K562 (cell line): ENCODE measurements around the gene CD302. TPM values are rescaled to one million over a fixed set of nuclear protein-coding genes. Genes with fewer than 3 reads are reported as not detected.

ENCODE experiments used
- ATAC-seq: fragments of 200-7000 bp; cut with Tn5 transposase; 3 replicates; pipeline ENCODE4 v1.9.1; 2020; ENCODE audit warnings: moderate library complexity
- BruUV-seq: library from RNA; stranded (reverse); fragments of 400-500 nt; replicated peaks from 2 replicates; lab custom pipeline; 2021; lab: Mats Ljungman, UMichigan
- CTCF ChIA-PET: fragments of 300-600 bp; formaldehyde crosslinking; extraction: SDS; loops from one replicate; lab custom pipeline; 2021; ENCODE audit warnings: low intra/inter-chr PET ratio; lab: Yijun Ruan, JAX
- POLR2A ChIA-PET: fragments of 300-600, 350-650 bp; sonication (Branson Sonifier 250); formaldehyde crosslinking; extraction: SDS; loops from one replicate; lab custom pipeline; 2021; ENCODE audit warnings: antibody characterized with exemption, inconsistent platforms; lab: Yijun Ruan, JAX
- DNase-seq, 4 experiments: peaks; one replicate each; pipeline versions ENCODE4 v3.0.0 to v3.0.0-alpha.2; 2011 to 2018; ENCODE audit warnings: low spot score in 3 of 4, mixed read lengths in 3 of 4; ENCODE audit errors: extremely low read depth in 1 of 4
- FAIRE-seq: peaks from 2 replicates; lab custom pipeline; 2011; peaks lifted over from hg19 to GRCh38; lab: Jason Lieb, UNC
- H2AFZ ChIP-seq: 2 replicates; pipeline ENCODE4 v1.6.0; 2011; ENCODE audit warnings: low read depth, low read length, control low read depth, inconsistent platforms
- H3K27ac ChIP-seq: fragments of 200-600 bp; 3 replicates; pipeline ENCODE4 v1.8.0; 2011; ENCODE audit warnings: low read depth, mild to moderate bottlenecking, control low read depth, inconsistent platforms, low read length, moderate library complexity, mixed read lengths; ENCODE audit errors: extremely low read depth
- H3K27me3 ChIP-seq, 2 experiments: fragments of 300-600 bp in 1 of 2; 2 replicates in 1 of 2; 3 replicates in 1 of 2; pipeline versions ENCODE4 v1.6.0 to v1.8.0; 2011; ENCODE audit warnings: inconsistent platforms in 2 of 2, low read length in 2 of 2, mild to moderate bottlenecking in 1 of 2, mixed read lengths in 1 of 2, moderate library complexity in 1 of 2; ENCODE audit not compliant: control insufficient read depth in 2 of 2, insufficient read depth in 2 of 2
- H3K36me3 ChIP-seq: fragments of 300-600 bp; 3 replicates; pipeline ENCODE4 v1.8.0; 2011; ENCODE audit warnings: mild to moderate bottlenecking, low read length, inconsistent platforms; ENCODE audit not compliant: control insufficient read depth, insufficient read depth
- H3K4me1 ChIP-seq, 2 experiments: fragments of 200-600 bp in 1 of 2; replicated peaks in 1 of 2; 2 replicates in 1 of 2; 3 replicates in 1 of 2; pipeline versions ENCODE4 v1.5.1 to v1.8.0; 2011; ENCODE audit warnings: inconsistent platforms in 2 of 2, low read length in 2 of 2, mild to moderate bottlenecking in 1 of 2, mixed read lengths in 1 of 2, moderate library complexity in 1 of 2; ENCODE audit not compliant: control insufficient read depth in 2 of 2, insufficient read depth in 2 of 2
- H3K4me2 ChIP-seq: 2 replicates; pipeline ENCODE4 v1.6.1; 2011; ENCODE audit warnings: low read length, control low read depth, inconsistent platforms, mixed read lengths; ENCODE audit not compliant: insufficient read depth
- H3K4me3 ChIP-seq: fragments of 200-600 bp; sonication (generic), shearing (Covaris generic); 2 replicates; pipeline ENCODE4 v1.5.1; 2016; ENCODE audit warnings: control low read depth, inconsistent platforms
- H3K79me2 ChIP-seq: fragments of 200-600 bp; 3 replicates; pipeline ENCODE4 v1.8.0; 2011; ENCODE audit warnings: low read length, inconsistent platforms; ENCODE audit not compliant: control insufficient read depth, insufficient read depth
- H3K9ac ChIP-seq, 2 experiments: 2 replicates each; pipeline versions ENCODE4 v1.6.0 to v1.6.1; 2011; ENCODE audit warnings: low read depth in 2 of 2, low read length in 2 of 2, control low read depth in 1 of 2, inconsistent platforms in 1 of 2, mild to moderate bottlenecking in 1 of 2, mixed read lengths in 1 of 2; ENCODE audit not compliant: insufficient read depth in 1 of 2
- H3K9me1 ChIP-seq: one replicate; pipeline ENCODE4 v1.6.0; 2011; ENCODE audit warnings: inconsistent platforms, mild to moderate bottlenecking, low read length, moderate library complexity; ENCODE audit not compliant: control insufficient read depth, insufficient read depth
- H3K9me3 ChIP-seq: replicated peaks from 2 replicates; pipeline ENCODE4 v1.5.1; 2011; ENCODE audit warnings: low read depth, low read length, inconsistent platforms; ENCODE audit not compliant: control insufficient read depth, insufficient read depth
- H4K20me1 ChIP-seq: replicated peaks from 2 replicates; pipeline ENCODE4 v1.6.1; 2011; ENCODE audit warnings: low read length, inconsistent platforms, mixed read lengths; ENCODE audit not compliant: control insufficient read depth, insufficient read depth
- ATF6 ChIP-seq: sonication (generic); formaldehyde crosslinking; IDR thresholded peaks from 2 replicates; pipeline ENCODE4 v1.4.0; 2020; ENCODE audit warnings: mild to moderate bottlenecking, missing genetic modification reagents
- CXXC5 ChIP-seq: fragments of 250-450 bp; sonication (Bioruptor Pico); IDR thresholded peaks from 2 replicates; pipeline ENCODE4 v1.8.0; 2022; ENCODE audit warnings: inconsistent platforms, mild to moderate bottlenecking, moderate library complexity
- ERF ChIP-seq: fragments of 450-650 bp; formaldehyde crosslinking; IDR thresholded peaks from 2 replicates; pipeline ENCODE4 v1.4.0; 2020; ENCODE audit warnings: mild to moderate bottlenecking, mixed read lengths
- NCOA6 ChIP-seq: fragments of 450-650 bp; IDR thresholded peaks from 2 replicates; pipeline ENCODE4 v1.6.1; 2017; ENCODE audit warnings: mild to moderate bottlenecking
- NEUROD1 ChIP-seq: fragments of 150-350 bp; IDR thresholded peaks from 2 replicates; pipeline ENCODE4 v1.6.1; 2014; ENCODE audit warnings: borderline replicate concordance, low read length, low read depth; ENCODE audit not compliant: partially characterized antibody
- POLR2A ChIP-seq: fragments of 450-650 bp; conservative IDR thresholded peaks from 2 replicates; pipeline ENCODE4 v1.6.1; 2016
- SRSF7 ChIP-seq: fragments of 200-400 bp; formaldehyde crosslinking; optimal IDR thresholded peaks from 2 replicates; pipeline ENCODE3; 2017; ENCODE audit warnings: mild to moderate bottlenecking, low read depth, low read length
- ZBTB7A ChIP-seq: IDR thresholded peaks from 2 replicates; pipeline ENCODE4 v1.6.1; 2011; ENCODE audit warnings: low read depth, mild to moderate bottlenecking, low read length, moderate library complexity, borderline replicate concordance; ENCODE audit not compliant: control insufficient read depth
- ZFPM2 ChIP-seq: fragments of 250-450 bp; sonication (Bioruptor Pico); IDR thresholded peaks from 2 replicates; pipeline ENCODE4 v1.5.1; 2022; ENCODE audit warnings: mild to moderate bottlenecking
- ZNF184 ChIP-seq: sonication (generic); formaldehyde crosslinking; IDR thresholded peaks from 2 replicates; pipeline ENCODE4 v1.5.0; 2020; ENCODE audit warnings: missing genetic modification reagents
- ZNF263 ChIP-seq: sonication (generic); formaldehyde crosslinking; IDR thresholded peaks from 2 replicates; pipeline ENCODE4 v1.8.0; 2022; ENCODE audit warnings: mild to moderate bottlenecking, missing genetic modification reagents, borderline replicate concordance
- ZNF444 ChIP-seq: fragments of 250-450 bp; sonication (Bioruptor Pico); IDR thresholded peaks from 2 replicates; pipeline ENCODE4 v1.4.0; 2020; ENCODE audit warnings: mild to moderate bottlenecking, moderate library complexity
- WGBS: fragments of 100-300 bp; shearing (Covaris generic); methylation state at CpG from one replicate; pipeline ENCODE4 v1.1.6; 2016; ENCODE audit warnings: low coverage, mixed read lengths; ENCODE audit not compliant: insufficient coverage; ENCODE audit errors: missing lambda C conversion rate; 5-methylcytosine and 5-hydroxymethylcytosine counted together
- in situ Hi-C: fragments of 300-500 bp; cut with MboI; formaldehyde crosslinking; loops from 4 replicates; pipeline ENCODE4 v1.15.0; 2018; ENCODE audit warnings: inconsistent platforms, mixed read lengths
- intact Hi-C: fragments of 100-400 bp; cut with micrococcal nuclease; formaldehyde crosslinking; loops from 2 replicates; pipeline ENCODE4 v1.14.2; 2022
- polyA plus RNA-seq, 8 experiments: library from polyadenylated mRNA; depleted of rRNA in 4 of 8; stranded (reverse) in 5 of 8; unstranded in 3 of 8; fragments of >200 nt; fragmentation: Nextera tagmentation in 2 of 8; fragmentation: Illumina TruSeq in 1 of 8; extraction: Ambion mirVana in 2 of 8; extraction: Trizol in 1 of 8; gene quantifications; 2 replicates each; pipeline versions ENCODE4 v1.2.1 to v1.2.3, GENCODE V29; 2011 to 2014; ENCODE audit warnings: inconsistent platforms in 1 of 8, missing spikeins in 1 of 8
- total RNA-seq, 7 experiments: library from RNA; depleted of rRNA in 6 of 7; stranded (reverse); fragments of >200 nt in 6 of 7; fragmentation: Illumina TruSeq in 2 of 7; extraction: Trizol in 2 of 7; gene quantifications; 2 replicates each; pipeline versions ENCODE4 v1.2.1 to v1.2.3, GENCODE V29; 2011 to 2021; ENCODE audit warnings: low replicate concordance in 1 of 7
- TF ChIP-seq, protein P1 (sequence below): fragments of 450-650 bp; IDR thresholded peaks from 2 replicates; pipeline ENCODE4 v1.6.1; 2016; ENCODE audit warnings: low read depth, mild to moderate bottlenecking, moderate library complexity

The CD302 gene
- total and polyA plus RNA-seq, 9 of the 15 experiments (the other 6 are each of a cell fraction or from before 2014, with no cell fraction given) = 0.03 to 0.07 (median 0.04) TPM; not detected in 5

GRCh38 chr2:159786938-159787337 lies 11.1 kb downstream of the CD302 start:
- Histone ChIP-seq H3K36me3 (no peaks in the 10 kb centered on the region), H2AFZ (no peak overlapping the region), H3K79me2 (no peaks in the 10 kb centered on the region), H4K20me1 (no peaks in the 10 kb centered on the region), H3K4me3 (no peak overlapping the region), H3K9ac (no peak overlapping the region), H3K4me1 (no peaks in the 10 kb centered on the region), H3K9me3 (no peaks in the 10 kb centered on the region), H3K27me3 (peaks cover 2 to 4% of the 10 kb centered on the region in 2 experiments; a peak in 3 of 5 replicates), H3K4me2 (no peak overlapping the region), H3K27ac (no peak overlapping the region), H3K9me1 (no peaks in the 10 kb centered on the region)
- in situ Hi-C loops (no loop called here), intact Hi-C loops (no loop called here)
- no peak for TF ChIP-seq ZNF184 (CRISPR knock-in tag)
- no peak for TF ChIP-seq NEUROD1
- TF ChIP-seq SRSF7 = no peak
- no peak for TF ChIP-seq ZBTB7A
- TF ChIP-seq CXXC5 (CRISPR knock-in tag) = no peak
- no peak for TF ChIP-seq NCOA6
- no peak for TF ChIP-seq ZNF263 (CRISPR knock-in tag)
- no peak for TF ChIP-seq ZFPM2 (CRISPR knock-in tag)
- TF ChIP-seq ERF (CRISPR knock-in tag) = no peak
- no peak for TF ChIP-seq ZNF444 (CRISPR knock-in tag)
- TF ChIP-seq, protein P1, sequence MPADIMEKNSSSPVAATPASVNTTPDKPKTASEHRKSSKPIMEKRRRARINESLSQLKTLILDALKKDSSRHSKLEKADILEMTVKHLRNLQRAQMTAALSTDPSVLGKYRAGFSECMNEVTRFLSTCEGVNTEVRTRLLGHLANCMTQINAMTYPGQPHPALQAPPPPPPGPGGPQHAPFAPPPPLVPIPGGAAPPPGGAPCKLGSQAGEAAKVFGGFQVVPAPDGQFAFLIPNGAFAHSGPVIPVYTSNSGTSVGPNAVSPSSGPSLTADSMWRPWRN = no peak
- TF ChIP-seq ATF6 (CRISPR knock-in tag) = no peak
- TF ChIP-seq POLR2A = no peak
- no peak for FAIRE-seq
- DNase-seq = no peak
- BruUV-seq = no TSS peak
- ChIA-PET CTCF (no interaction called here), POLR2A (no interaction called here)
- ATAC-seq = no peak
- WGBS = 2% methylated on average over 2 of the region's 2 CpGs
